ENCODE data around the gene CCDC192. TPM values are rescaled to one million over a fixed set of nuclear protein-coding genes. Genes with fewer than 3 reads are reported as not detected.

The CCDC192 gene
- total RNA-seq, 4 donors from 2014 or later, result 0.94 to 2.6 (median 0.94) TPM; not detected in 1

DNA sequence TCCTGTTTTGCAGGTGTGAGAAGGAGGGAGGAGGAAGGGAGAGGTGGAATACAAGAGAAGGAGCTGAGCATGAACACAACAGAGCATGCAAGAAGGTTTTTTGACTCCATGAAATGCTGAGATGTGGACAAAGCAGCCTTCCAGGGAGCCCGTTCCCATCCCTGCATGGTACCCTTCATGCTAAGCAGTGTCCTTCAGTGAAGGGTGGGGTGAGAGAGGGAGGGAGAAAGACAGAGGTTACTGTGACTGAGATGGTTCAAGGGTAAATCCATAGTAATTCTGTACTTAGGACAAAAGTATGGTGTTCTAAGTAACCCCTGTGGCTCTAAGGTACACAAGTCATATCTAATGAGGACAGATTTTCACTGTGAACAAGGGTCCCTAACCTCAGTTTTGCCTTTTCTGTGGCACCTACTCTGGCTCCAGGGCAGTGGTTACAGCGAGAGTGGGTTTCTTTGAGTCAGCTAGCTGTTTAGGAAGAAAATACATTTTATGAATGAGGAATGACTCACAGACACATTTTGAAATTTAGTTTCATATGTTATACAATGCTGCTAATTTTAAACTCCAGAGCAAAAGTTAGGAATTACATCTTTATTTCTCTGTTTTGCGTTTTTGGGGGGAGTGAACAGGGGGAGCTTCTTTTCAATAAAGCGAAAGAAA is 195.5 kb downstream of the CCDC192 start:
- ATAC-seq, result no peak
- Histone ChIP-seq H3K4me1 (peaks cover 0 to 3% (median 0%) of the 10 kb centered on the region in 3 donors), H3K27ac (no peak overlapping the region), H3K27me3 (no peaks in the 10 kb centered on the region), H3K36me3 (no peaks in the 10 kb centered on the region), H3K4me3 (no peak overlapping the region), H3K9me3 (no peaks in the 10 kb centered on the region)
- WGBS, 2 donors (ENCODE audit: low coverage in 1 of 2), result 48 to 82% methylated on average over 2 to 4 of the region's 4 CpGs
- TF ChIP-seq, protein P1, sequence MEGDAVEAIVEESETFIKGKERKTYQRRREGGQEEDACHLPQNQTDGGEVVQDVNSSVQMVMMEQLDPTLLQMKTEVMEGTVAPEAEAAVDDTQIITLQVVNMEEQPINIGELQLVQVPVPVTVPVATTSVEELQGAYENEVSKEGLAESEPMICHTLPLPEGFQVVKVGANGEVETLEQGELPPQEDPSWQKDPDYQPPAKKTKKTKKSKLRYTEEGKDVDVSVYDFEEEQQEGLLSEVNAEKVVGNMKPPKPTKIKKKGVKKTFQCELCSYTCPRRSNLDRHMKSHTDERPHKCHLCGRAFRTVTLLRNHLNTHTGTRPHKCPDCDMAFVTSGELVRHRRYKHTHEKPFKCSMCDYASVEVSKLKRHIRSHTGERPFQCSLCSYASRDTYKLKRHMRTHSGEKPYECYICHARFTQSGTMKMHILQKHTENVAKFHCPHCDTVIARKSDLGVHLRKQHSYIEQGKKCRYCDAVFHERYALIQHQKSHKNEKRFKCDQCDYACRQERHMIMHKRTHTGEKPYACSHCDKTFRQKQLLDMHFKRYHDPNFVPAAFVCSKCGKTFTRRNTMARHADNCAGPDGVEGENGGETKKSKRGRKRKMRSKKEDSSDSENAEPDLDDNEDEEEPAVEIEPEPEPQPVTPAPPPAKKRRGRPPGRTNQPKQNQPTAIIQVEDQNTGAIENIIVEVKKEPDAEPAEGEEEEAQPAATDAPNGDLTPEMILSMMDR (IDR thresholded peaks at IDR 0.05), result no peak
- no peak for TF ChIP-seq POLR2AphosphoS5 (IDR thresholded peaks at IDR 0.05)
- TF ChIP-seq POLR2A (IDR thresholded peaks at IDR 0.05), result no peak
- no peak for TF ChIP-seq EP300 (IDR thresholded peaks at IDR 0.05)

DNA sequence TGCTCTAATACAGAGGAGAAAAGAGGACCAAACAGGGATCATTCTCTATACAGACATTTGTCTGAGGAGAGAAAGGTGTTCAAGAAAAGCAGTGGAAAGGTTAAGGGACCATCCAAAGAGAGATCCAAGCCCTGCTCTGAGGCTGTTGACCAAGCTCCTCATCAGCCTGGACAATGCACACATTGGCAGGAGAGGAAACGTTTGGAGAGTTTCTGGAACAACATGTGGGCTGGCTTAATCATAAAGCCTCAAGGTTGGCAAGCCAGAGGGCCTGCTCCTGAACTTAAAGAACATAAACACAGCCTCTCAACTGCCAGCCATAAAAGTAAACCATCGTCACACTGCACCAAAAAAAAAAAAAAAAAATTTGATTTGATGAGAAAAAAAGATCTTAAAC is 196.0 kb downstream of the CCDC192 start:
- H3K9me3 ChIP-seq, result no peaks in the 10 kb centered on the region
- H3K27me3 ChIP-seq, result no peaks in the 10 kb centered on the region
- H3K36me3 ChIP-seq, result no peaks in the 10 kb centered on the region
- ATAC-seq, result no peak
- no peak for TF ChIP-seq POLR2AphosphoS5 (IDR thresholded peaks at IDR 0.05)
- H3K4me1 ChIP-seq, result peaks cover 0 to 3% (median 0%) of the 10 kb centered on the region in 3 donors
- no peak overlapping the region for H3K27ac ChIP-seq
- 24 to 40% methylated on average over 1 to 2 of the region's 2 CpGs for WGBS, 2 donors (ENCODE audit: low coverage in 1 of 2)
- no peak overlapping the region for H3K4me3 ChIP-seq

DNA sequence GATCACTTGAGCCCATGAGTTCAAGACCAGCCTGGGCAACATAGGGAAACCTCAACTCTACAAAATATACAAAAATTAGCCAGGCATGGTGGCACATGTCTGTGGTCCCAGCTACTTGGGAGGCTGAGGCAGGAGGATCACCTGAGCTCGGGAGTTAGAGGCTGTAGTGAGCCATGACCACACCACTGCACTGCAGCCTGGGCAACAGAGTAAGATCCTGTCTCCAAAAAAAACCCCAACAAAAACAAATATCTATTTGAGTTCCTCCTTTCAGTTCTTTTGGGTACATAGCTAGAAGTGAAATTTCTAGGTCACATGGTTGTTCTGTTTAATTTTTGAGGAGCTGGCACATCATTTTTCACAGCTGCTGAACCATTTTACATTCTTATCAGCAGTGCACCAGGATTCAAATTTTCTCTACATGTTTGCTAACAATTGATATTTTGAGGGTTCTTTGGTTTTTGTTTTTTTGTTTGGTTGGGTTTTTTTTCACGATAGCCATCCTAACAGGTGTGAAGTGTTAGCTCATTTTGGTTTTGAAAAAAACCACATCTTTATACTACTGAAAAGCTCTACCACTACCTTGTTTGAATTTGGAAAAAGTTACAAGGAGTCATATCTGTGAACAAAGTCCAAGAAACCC is 203.5 kb downstream of the CCDC192 start:
- H3K36me3 ChIP-seq, result no peaks in the 10 kb centered on the region
- TF ChIP-seq POLR2AphosphoS5 (IDR thresholded peaks at IDR 0.05) (no peak), POLR2A (IDR thresholded peaks at IDR 0.05) (no peak), EP300 (IDR thresholded peaks at IDR 0.05) (no peak)
- TF ChIP-seq, protein P1 (IDR thresholded peaks at IDR 0.05), result no peak
- ATAC-seq, result no peak
- H3K27ac ChIP-seq, result no peak overlapping the region
- peaks cover 0 to 48% (median 0%) of the 10 kb centered on the region in 3 donors for H3K4me1 ChIP-seq
- H3K4me3 ChIP-seq, result no peak overlapping the region
- 85 to 90% methylated on average over 2 of the region's 2 CpGs for WGBS, 2 donors (ENCODE audit: low coverage in 1 of 2)
- no peaks in the 10 kb centered on the region for H3K27me3 ChIP-seq
- H3K9me3 ChIP-seq, result no peaks in the 10 kb centered on the region

DNA sequence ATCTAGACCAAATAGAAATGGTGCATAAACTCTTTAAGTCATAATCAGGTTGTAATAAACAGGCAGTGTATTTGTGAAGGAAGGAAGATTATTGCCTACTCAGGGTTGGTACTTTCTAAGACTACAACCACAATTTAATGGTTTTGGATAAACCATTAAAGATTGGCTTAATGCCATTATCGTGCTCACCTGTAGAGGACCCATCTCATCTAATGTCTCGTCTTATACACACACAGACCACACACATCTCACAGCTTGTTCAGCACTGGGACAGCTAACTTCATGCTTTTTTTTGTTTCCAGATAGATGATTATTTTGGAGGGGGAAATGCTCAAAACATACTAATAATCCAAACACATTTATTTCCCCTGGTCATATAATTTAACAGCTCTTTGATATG is 204.7 kb downstream of the CCDC192 start:
- Histone ChIP-seq H3K27me3 (no peaks in the 10 kb centered on the region), H3K36me3 (no peaks in the 10 kb centered on the region), H3K4me3 (no peak overlapping the region), H3K27ac (no peak overlapping the region), H3K4me1 (peaks cover 0 to 48% (median 0%) of the 10 kb centered on the region in 3 donors), H3K9me3 (no peaks in the 10 kb centered on the region)
- no peak for ATAC-seq
- TF ChIP-seq POLR2A (IDR thresholded peaks at IDR 0.05) (no peak), EP300 (IDR thresholded peaks at IDR 0.05) (no peak), POLR2AphosphoS5 (IDR thresholded peaks at IDR 0.05) (no peak)
- TF ChIP-seq, protein P1 (IDR thresholded peaks at IDR 0.05), result no peak
- WGBS, 2 donors (ENCODE audit: low coverage in 1 of 2), result 52 to 72% methylated on average over 2 of the region's 2 CpGs

DNA sequence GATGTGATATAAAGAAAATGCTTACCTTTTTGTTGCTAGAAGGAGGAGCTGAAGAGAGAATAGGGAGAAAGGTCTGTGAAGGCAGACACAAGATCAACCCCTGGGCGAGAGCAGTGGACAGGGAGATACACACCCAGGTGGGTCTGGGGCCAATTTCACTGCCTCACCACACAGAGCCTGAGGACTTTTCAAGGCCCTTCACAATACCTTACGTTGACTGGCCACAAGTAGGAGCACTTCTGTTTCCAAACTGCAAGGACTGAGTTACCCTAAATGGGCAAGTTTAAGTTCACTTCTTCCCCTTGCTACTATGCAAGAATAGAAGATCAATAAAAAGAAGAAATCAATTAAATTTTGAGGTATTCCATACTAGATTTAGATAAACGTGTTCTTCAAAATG is 205.9 kb downstream of the CCDC192 start:
- TF ChIP-seq, protein P1 (IDR thresholded peaks at IDR 0.05), result peak in 1 of 4 experiments; percentile 28
- TF ChIP-seq POLR2AphosphoS5 (IDR thresholded peaks at IDR 0.05), result no peak
- Histone ChIP-seq H3K4me3 (no peak overlapping the region), H3K27me3 (no peaks in the 10 kb centered on the region), H3K36me3 (no peaks in the 10 kb centered on the region), H3K9me3 (no peaks in the 10 kb centered on the region), H3K4me1 (peaks cover 0 to 48% (median 0%) of the 10 kb centered on the region in 3 donors), H3K27ac (no peak overlapping the region)
- no peak for ATAC-seq
- WGBS, 2 donors (ENCODE audit: low coverage in 1 of 2), result 0 to 56% methylated on average over 1 to 3 of the region's 3 CpGs
